C4-2B (cell line): ENCODE data around the gene NCBP2L.
"Not testable (repeated sequence)": the region's sequence is repeated elsewhere in the genome, so short reads cannot be mapped to it uniquely, and the experiment has no call there.

Experiments used
- H3K27ac ChIP-seq: fragments of 450-650 bp; 2 replicates; pipeline ENCODE4 v1.5.1; 2017
- ZFX ChIP-seq: fragments of 450-650 bp; IDR thresholded peaks from 2 replicates; pipeline ENCODE4 v1.6.1; 2017
- TF ChIP-seq, protein P1 (sequence below): fragments of 450-650 bp; conservative IDR thresholded peaks from 2 replicates; pipeline ENCODE4 v1.5.1; 2017; ENCODE audit warnings: mild to moderate bottlenecking

Gene NCBP2L

DNA sequence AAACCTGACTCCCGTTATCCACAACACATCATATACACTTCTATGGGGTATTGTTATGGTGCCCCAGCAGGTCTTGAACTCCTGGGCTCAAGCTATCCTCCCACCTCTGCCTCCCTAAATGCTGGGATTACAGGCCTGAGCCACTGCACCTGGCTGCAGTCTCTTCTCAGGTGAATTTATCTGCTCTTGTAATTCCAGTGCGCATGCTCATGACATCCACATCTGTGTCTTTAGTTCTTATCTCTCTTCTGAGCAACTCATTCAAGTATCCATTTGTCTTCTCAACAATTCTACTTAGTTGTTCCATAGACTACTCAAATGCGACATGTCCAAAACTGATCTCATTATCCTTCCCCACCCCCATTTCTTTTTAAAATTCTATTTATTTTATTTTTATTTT is 27.6 kb downstream of the NCBP2L start:
- H3K27ac ChIP-seq, result no peak overlapping the region
- TF ChIP-seq, protein P1, sequence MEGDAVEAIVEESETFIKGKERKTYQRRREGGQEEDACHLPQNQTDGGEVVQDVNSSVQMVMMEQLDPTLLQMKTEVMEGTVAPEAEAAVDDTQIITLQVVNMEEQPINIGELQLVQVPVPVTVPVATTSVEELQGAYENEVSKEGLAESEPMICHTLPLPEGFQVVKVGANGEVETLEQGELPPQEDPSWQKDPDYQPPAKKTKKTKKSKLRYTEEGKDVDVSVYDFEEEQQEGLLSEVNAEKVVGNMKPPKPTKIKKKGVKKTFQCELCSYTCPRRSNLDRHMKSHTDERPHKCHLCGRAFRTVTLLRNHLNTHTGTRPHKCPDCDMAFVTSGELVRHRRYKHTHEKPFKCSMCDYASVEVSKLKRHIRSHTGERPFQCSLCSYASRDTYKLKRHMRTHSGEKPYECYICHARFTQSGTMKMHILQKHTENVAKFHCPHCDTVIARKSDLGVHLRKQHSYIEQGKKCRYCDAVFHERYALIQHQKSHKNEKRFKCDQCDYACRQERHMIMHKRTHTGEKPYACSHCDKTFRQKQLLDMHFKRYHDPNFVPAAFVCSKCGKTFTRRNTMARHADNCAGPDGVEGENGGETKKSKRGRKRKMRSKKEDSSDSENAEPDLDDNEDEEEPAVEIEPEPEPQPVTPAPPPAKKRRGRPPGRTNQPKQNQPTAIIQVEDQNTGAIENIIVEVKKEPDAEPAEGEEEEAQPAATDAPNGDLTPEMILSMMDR, result no peak
- no peak for TF ChIP-seq ZFX

GRCh38 chrX:107810053-107810452 is 32.5 kb downstream of the NCBP2L start:
- H3K27ac ChIP-seq, result not testable (repeated sequence)

GRCh38 chrX:107818900-107819521 is 41.5 kb downstream of the NCBP2L start:
- H3K27ac ChIP-seq, result no peak overlapping the region
- no peak for TF ChIP-seq ZFX
- TF ChIP-seq, protein P1, result no peak

- TF ChIP-seq, protein P1, result no peak
- TF ChIP-seq ZFX, result no peak
- H3K27ac ChIP-seq, result no peak overlapping the region
Observed at GRCh38 chrX:107823042-107823441, 45.5 kb downstream of the NCBP2L start.

GRCh38 chrX:107823456-107823855 is 45.9 kb downstream of the NCBP2L start:
- H3K27ac ChIP-seq, result no peak overlapping the region
- TF ChIP-seq, protein P1, result no peak
- no peak for TF ChIP-seq ZFX

DNA sequence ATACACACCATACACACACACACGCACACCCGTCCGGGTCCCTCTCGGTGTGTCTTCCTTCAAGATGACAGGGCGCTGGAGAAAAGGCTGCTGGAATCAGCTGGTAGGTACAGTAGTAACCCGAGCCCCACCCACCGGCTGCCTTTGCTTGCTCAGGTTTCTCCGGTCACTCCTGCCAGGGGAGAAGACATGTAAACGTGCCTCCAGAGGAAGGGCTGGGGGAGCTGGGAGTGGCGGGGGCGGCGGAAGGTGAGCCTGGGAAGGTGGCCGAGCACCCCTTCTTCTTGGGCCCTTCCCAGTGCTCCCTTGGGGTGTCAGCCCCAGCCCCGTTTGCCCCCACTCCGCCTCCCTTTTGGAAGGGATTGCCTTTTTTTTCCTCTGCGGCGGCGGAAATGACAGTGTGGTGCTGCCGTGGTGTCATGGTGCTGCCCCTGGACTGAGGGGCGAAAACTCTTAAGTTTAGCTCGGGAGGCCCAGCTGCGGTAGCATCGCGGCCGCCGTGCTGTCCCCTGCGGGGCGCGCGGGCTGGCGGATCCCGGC is 48.2 kb downstream of the NCBP2L start, which contains the start of gene MID2:
Gene MID2, plus strand, starts transcription at position 169 of the 540 bp plus-strand sequence. CDS start 561 bp downstream, outside the sequence.
- H3K27ac ChIP-seq, result peak within 1 kb of the TSS; percentile 94
- TF ChIP-seq, protein P1, result no peak
- no peak for TF ChIP-seq ZFX

- peak overlapping the region; percentile 94 for H3K27ac ChIP-seq
- peak; percentile 90 for TF ChIP-seq ZFX
- TF ChIP-seq, protein P1, result peak; percentile 15
Observed at GRCh38 chrX:107826238-107827029, 48.9 kb downstream of the NCBP2L start.
